Measurements from ENCODE around the gene PAFAH1B2. TPM values are rescaled to one million over a fixed set of nuclear protein-coding genes. Genes with fewer than 3 reads are reported as not detected.

Gene PAFAH1B2
- total and polyA plus RNA-seq, 2 of the 8 experiments (the other 6 are each of a cell fraction or from before 2014, with no cell fraction given), result 38.2 to 161 TPM

DNA sequence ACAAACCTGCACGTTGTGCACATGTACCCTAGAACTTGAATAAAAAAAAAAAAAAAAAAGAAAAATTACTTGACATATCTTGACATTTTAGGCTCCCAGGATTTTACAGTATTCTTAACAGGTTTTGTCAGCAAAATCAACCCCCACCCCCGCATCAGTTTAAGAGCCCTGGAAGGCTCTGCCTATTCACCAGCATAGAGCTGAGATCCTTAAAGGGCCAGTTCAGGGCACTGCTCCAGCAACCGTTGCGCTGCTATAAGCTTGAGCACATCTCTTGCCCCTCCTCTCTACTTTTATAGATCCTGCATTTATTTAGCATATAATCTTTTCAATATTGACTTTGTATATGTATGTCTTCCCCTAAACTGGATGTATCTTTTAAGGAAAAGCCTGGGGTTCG lies 697 bp upstream of the PAFAH1B2 start:
- peaks cover 2% of the 10 kb centered on the region for H3K79me1 ChIP-seq (ENCODE audit: low read depth, low read length)
- H3K4me2 ChIP-seq (ENCODE audit: insufficient read depth in 1 of 2, low read depth in 2 of 2, low read length in 2 of 2), result peak overlapping the region; percentile 91 to 100
- H3K9me3 ChIP-seq (ENCODE audit: insufficient read depth in 2 of 2, low read depth in 1 of 2, low read length in 1 of 2), result no peaks in the 10 kb centered on the region
- H3K9ac ChIP-seq (replicated peaks in 1 of 4; ENCODE audit: extremely low read depth in 1 of 4, low read depth in 3 of 4, low read length in 3 of 4), result peak overlapping the region in 3 of 4 experiments; percentile 84 to 85 (median 85); a peak in 5 of 7 replicates
- DNase-seq (ENCODE audit: low read depth in 1 of 2, low spot score in 2 of 2), result no peak
- FAIRE-seq, result no peak
- peak overlapping the region; percentile 93; the same call in 1 of the 2 replicates for H2BK5ac ChIP-seq (ENCODE audit: low read depth, low read length)
- ChIA-PET POLR2A (ENCODE audit: partially characterized antibody) (interaction anchor here (0.6 to 3.9 kb wide), 10 partner anchors 10 to 310 kb away, joined by 3 to 30 read pairs (median 9); partner anchors contain the start of gene SIK3), CTCF (ENCODE audit: partially characterized antibody) (interaction anchor here (0.6 to 2.7 kb wide), 4 partner anchors 27 to 54 kb away, joined by 3 to 11 read pairs (median 4); no protein-coding TSS in a partner anchor)
- no peak overlapping the region for H2BK120ac ChIP-seq (replicated peaks; ENCODE audit: low read depth, low read length)
- no peaks in the 10 kb centered on the region for H3K27me3 ChIP-seq (replicated peaks in 1 of 4; ENCODE audit: control insufficient read depth in 3 of 4, extremely low read depth in 1 of 4, insufficient read depth in 3 of 4, low read length in 3 of 4)
- H3K4me1 ChIP-seq (replicated peaks in 1 of 4; ENCODE audit: control insufficient read depth in 3 of 4, insufficient read depth in 4 of 4, low read length in 3 of 4), result peaks cover 0 to 11% (median 6%) of the 10 kb centered on the region in 4 experiments; a peak in 5 of 7 replicates
- H3K23me2 ChIP-seq (ENCODE audit: low read depth, low read length), result peaks cover 15% of the 10 kb centered on the region
- peaks cover 2 to 26% (median 3%) of the 10 kb centered on the region in 4 experiments; a peak in 6 of 8 replicates for H3K36me3 ChIP-seq (ENCODE audit: control insufficient read depth in 2 of 4, insufficient read depth in 4 of 4, low read length in 3 of 4)
- H3K4me3 ChIP-seq (ENCODE audit: extremely low read depth in 1 of 4, insufficient read depth in 2 of 4, low read depth in 3 of 4, low read length in 4 of 4), result peak overlapping the region; percentile 88 to 99 (median 92)
- H2BK15ac ChIP-seq (ENCODE audit: low read length), result no peak overlapping the region
- H2BK12ac ChIP-seq (ENCODE audit: low read depth, low read length), result no peak overlapping the region
- no peak overlapping the region for H4K5ac ChIP-seq (ENCODE audit: insufficient read length, low read depth, low read length)
- H3K27ac ChIP-seq (ENCODE audit: low read depth, low read length), result peak overlapping the region; percentile 92
- peaks cover 37 to 40% of the 10 kb centered on the region in 2 experiments for H3K79me2 ChIP-seq (ENCODE audit: control insufficient read depth in 1 of 2, insufficient read depth in 2 of 2, low read length in 2 of 2)
- H2BK20ac ChIP-seq (ENCODE audit: low read length), result no peak overlapping the region
- no peak overlapping the region for H3K56ac ChIP-seq (replicated peaks; ENCODE audit: insufficient read length, low read depth, low read length)
- no peak overlapping the region for H3K23ac ChIP-seq (ENCODE audit: insufficient read length)
- H3K18ac ChIP-seq (ENCODE audit: extremely low read depth, low read length), result no peak overlapping the region; the same call in 1 of the 2 replicates
- no peak overlapping the region for H3K4ac ChIP-seq (replicated peaks; ENCODE audit: insufficient read length, low read depth, low read length)
- H4K20me1 ChIP-seq (replicated peaks in 1 of 2; ENCODE audit: control insufficient read depth in 1 of 2, insufficient read depth in 2 of 2, low read length in 2 of 2), result peaks cover 6 to 9% of the 10 kb centered on the region in 2 experiments
- WGBS, 2 experiments (ENCODE audit: extremely low coverage in 1 of 2, insufficient coverage in 1 of 2, insufficient read length in 1 of 2, insufficient replicate concordance in 2 of 2, low coverage in 1 of 2, low lambda C conversion rate in 2 of 2, missing lambda C conversion rate in 1 of 2), result 37% methylated on average over 5 of the region's 5 CpGs; no CpG with 5 or more reads in 1 of the 2 experiments
- no peak overlapping the region for H2AK5ac ChIP-seq (ENCODE audit: low read depth, low read length)
- H3K14ac ChIP-seq (ENCODE audit: insufficient read length), result no peak overlapping the region
- H2AFZ ChIP-seq (ENCODE audit: low read length), result peak overlapping the region; percentile 99; the same call in 1 of the 2 replicates
- peak overlapping the region; percentile 69 for H4K91ac ChIP-seq (replicated peaks; ENCODE audit: insufficient read length, low read length)
- no peak overlapping the region for H4K8ac ChIP-seq (ENCODE audit: extremely low read depth, insufficient read depth, low read length)
- TF ChIP-seq BCL11A (IDR thresholded peaks at IDR 0.05; ENCODE audit: low read depth in 2 of 2, low read length in 2 of 2) (no peak), HDAC6 (IDR thresholded peaks at IDR 0.05; ENCODE audit: low read depth, low read length) (no peak), RFX5 (IDR thresholded peaks at IDR 0.05; ENCODE audit: borderline replicate concordance, low read depth, low read length) (no peak), TBP (IDR thresholded peaks at IDR 0.05; ENCODE audit: low read depth, low read length) (no peak), CTBP2 (IDR thresholded peaks at IDR 0.05; ENCODE audit: borderline replicate concordance, insufficient read depth, insufficient read length, low read length) (no peak), PHF8 (conservative IDR thresholded peaks at IDR 0.05; ENCODE audit: low read depth, low read length) (no peak), ASH2L (IDR thresholded peaks at IDR 0.05; ENCODE audit: low read length) (no peak), POLR2A (IDR thresholded peaks at IDR 0.05; ENCODE audit: control extremely low read depth in 1 of 2, low read depth in 2 of 2, low read length in 2 of 2) (no peak), JUND (IDR thresholded peaks at IDR 0.05; ENCODE audit: low read length) (no peak), SP2 (IDR thresholded peaks at IDR 0.05; ENCODE audit: low read length) (no peak)
- TF ChIP-seq, protein P1, sequence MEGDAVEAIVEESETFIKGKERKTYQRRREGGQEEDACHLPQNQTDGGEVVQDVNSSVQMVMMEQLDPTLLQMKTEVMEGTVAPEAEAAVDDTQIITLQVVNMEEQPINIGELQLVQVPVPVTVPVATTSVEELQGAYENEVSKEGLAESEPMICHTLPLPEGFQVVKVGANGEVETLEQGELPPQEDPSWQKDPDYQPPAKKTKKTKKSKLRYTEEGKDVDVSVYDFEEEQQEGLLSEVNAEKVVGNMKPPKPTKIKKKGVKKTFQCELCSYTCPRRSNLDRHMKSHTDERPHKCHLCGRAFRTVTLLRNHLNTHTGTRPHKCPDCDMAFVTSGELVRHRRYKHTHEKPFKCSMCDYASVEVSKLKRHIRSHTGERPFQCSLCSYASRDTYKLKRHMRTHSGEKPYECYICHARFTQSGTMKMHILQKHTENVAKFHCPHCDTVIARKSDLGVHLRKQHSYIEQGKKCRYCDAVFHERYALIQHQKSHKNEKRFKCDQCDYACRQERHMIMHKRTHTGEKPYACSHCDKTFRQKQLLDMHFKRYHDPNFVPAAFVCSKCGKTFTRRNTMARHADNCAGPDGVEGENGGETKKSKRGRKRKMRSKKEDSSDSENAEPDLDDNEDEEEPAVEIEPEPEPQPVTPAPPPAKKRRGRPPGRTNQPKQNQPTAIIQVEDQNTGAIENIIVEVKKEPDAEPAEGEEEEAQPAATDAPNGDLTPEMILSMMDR (IDR thresholded peaks at IDR 0.05; ENCODE audit: control extremely low read depth in 1 of 3, insufficient read depth in 1 of 3, low read depth in 1 of 3, low read length in 3 of 3), result no peak

All from H1 (cell line).